Gastrocnemius medialis (tissue), 4 donors: ENCODE results near the gene PPT1.

Experiments
- POLR2A ChIP-seq, 2 donors: fragments of 450-650 bp; IDR thresholded peaks; one replicate each; pipeline ENCODE4 v1.6.1; 2017; ENCODE audit warnings: antibody characterized with exemption in 2 of 2, mild to moderate bottlenecking in 2 of 2, moderate library complexity in 2 of 2
- TF ChIP-seq, protein P1 (sequence below), 5 experiments: fragments of 450-650 bp in 3 of 5; fragments of 200-600 bp in 2 of 5; sonication (generic) in 2 of 5; IDR thresholded peaks in 4 of 5; conservative IDR thresholded peaks in 1 of 5; 1 replicate in 4 of 5; 2 replicates in 1 of 5; pipeline ENCODE4 v1.5.1; 2016 to 2019; ENCODE audit warnings: antibody characterized with exemption in 5 of 5, mild to moderate bottlenecking in 3 of 5, moderate library complexity in 3 of 5

DNA sequence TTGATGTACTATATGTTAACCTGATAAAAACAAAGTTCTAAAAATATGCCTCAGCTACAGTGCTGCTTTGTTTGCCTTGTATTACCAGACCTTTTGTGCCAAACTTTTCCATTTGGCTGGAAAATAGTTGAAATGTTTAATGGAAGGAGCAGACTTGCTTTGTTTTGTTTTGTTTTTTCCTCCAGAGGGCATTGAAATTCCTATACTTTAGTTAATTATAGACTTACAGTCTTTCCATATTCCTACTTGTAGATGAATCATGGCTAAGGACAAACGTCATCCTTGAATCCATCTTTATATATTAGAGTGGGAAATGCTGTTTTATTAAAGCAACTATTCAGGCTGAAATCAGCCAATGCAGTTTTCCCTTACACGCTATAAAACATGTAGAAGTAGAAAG, 49.8 kb downstream of the PPT1 start:
- TF ChIP-seq, protein P1, sequence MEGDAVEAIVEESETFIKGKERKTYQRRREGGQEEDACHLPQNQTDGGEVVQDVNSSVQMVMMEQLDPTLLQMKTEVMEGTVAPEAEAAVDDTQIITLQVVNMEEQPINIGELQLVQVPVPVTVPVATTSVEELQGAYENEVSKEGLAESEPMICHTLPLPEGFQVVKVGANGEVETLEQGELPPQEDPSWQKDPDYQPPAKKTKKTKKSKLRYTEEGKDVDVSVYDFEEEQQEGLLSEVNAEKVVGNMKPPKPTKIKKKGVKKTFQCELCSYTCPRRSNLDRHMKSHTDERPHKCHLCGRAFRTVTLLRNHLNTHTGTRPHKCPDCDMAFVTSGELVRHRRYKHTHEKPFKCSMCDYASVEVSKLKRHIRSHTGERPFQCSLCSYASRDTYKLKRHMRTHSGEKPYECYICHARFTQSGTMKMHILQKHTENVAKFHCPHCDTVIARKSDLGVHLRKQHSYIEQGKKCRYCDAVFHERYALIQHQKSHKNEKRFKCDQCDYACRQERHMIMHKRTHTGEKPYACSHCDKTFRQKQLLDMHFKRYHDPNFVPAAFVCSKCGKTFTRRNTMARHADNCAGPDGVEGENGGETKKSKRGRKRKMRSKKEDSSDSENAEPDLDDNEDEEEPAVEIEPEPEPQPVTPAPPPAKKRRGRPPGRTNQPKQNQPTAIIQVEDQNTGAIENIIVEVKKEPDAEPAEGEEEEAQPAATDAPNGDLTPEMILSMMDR (IDR thresholded peaks at IDR 0.05 in 4 of 5, conservative IDR thresholded peaks at IDR 0.05 in 1 of 5): no peak
- no peak for TF ChIP-seq POLR2A (IDR thresholded peaks at IDR 0.05)
